ENCODE measurements around the gene ANKRD17. TPM values are rescaled to one million over a fixed set of nuclear protein-coding genes. Genes with fewer than 3 reads are reported as not detected.

The ANKRD17 gene
- total and polyA plus RNA-seq, 9 of the 15 experiments (the other 6 are each of a cell fraction or from before 2014, with no cell fraction given), result 25.5 to 86.9 (median 52.2) TPM

DNA sequence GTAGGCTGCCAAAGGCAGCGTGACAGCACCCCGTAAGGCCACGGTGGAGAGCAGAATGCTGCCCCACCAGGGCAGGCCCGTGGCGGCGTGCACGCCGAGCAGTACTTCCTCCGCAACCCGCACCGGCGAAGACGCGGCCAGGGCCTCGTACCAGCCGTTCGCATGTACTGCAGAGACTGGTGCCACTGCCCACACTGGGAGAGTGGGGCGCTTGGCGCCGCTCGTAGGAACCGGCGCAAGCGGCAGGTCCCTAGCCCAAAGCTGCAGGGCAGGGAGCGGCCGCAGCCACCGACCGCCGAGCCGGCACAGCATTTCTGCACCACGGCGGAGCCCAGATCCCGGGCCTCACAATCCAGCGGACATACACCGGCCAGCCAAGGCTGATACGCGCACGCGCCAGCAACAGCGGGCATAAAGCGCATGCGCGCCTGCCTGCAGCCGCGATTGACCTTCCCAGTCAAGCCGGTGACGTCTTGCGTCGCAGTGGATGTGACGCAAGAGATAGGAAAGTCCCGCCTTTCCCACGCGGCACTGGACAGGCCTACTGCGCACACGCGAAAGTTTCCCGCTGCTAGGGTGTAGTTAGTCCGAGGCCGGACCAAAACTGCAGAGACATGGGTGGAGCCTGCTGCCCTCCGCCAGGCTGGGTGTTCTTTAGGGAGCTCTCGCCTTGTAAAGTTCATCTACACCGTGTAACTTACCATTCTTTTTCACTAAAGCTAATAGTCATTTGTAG lies 189.1 kb downstream of the ANKRD17 start, which contains the start of gene COX18 (continued):
- peak; percentile 87; the same call in 1 of the 2 replicates for TF ChIP-seq ZBTB1 (CRISPR knock-in tag; IDR thresholded peaks at IDR 0.05; ENCODE audit: borderline replicate concordance, low read depth)
- TF ChIP-seq MTA3 (IDR thresholded peaks at IDR 0.05; ENCODE audit: borderline replicate concordance), result peak; percentile 74; the same call in 1 of the 2 replicates
- TF ChIP-seq ZNF217 (CRISPR knock-in tag; IDR thresholded peaks at IDR 0.05), result no peak
- TF ChIP-seq POLR2AphosphoS2 (IDR thresholded peaks at IDR 0.05; ENCODE audit: low read length), result peak; percentile 92
- TF ChIP-seq ZFPM2 (CRISPR knock-in tag; IDR thresholded peaks at IDR 0.05), result 0 out of 2 replicates have a peak, but pooled peaks have one; percentile 35
- 0 out of 2 replicates have a peak, but pooled peaks have one; percentile 64 for TF ChIP-seq ZSCAN29 (IDR thresholded peaks at IDR 0.05)
- peak; percentile 47; the same call in 1 of the 2 replicates for TF ChIP-seq EP300 (IDR thresholded peaks at IDR 0.05; ENCODE audit: low read length)
- peak; percentile 98 for TF ChIP-seq CEBPG (CRISPR knock-in tag; IDR thresholded peaks at IDR 0.05)
- peak; percentile 92 to 97 for TF ChIP-seq CEBPG (tag; conservative IDR thresholded peaks at IDR 0.05 in 1 of 2, IDR thresholded peaks at IDR 0.05 in 1 of 2)
- TF ChIP-seq, protein P1, sequence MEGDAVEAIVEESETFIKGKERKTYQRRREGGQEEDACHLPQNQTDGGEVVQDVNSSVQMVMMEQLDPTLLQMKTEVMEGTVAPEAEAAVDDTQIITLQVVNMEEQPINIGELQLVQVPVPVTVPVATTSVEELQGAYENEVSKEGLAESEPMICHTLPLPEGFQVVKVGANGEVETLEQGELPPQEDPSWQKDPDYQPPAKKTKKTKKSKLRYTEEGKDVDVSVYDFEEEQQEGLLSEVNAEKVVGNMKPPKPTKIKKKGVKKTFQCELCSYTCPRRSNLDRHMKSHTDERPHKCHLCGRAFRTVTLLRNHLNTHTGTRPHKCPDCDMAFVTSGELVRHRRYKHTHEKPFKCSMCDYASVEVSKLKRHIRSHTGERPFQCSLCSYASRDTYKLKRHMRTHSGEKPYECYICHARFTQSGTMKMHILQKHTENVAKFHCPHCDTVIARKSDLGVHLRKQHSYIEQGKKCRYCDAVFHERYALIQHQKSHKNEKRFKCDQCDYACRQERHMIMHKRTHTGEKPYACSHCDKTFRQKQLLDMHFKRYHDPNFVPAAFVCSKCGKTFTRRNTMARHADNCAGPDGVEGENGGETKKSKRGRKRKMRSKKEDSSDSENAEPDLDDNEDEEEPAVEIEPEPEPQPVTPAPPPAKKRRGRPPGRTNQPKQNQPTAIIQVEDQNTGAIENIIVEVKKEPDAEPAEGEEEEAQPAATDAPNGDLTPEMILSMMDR (IDR thresholded peaks at IDR 0.05 in 2 of 3, conservative IDR thresholded peaks at IDR 0.05 in 1 of 3; ENCODE audit: insufficient read depth in 2 of 3, low read depth in 1 of 3, low read length in 3 of 3), result peak in 1 of 3 experiments; percentile 13; a peak in 1 of 6 replicates
- TF ChIP-seq KAT8 (IDR thresholded peaks at IDR 0.05; ENCODE audit: low read depth), result no peak
- TF ChIP-seq ZFP36 (IDR thresholded peaks at IDR 0.05; ENCODE audit: low read depth, low read length, partially characterized antibody), result peak; percentile 34
- peak; percentile 95 for TF ChIP-seq MYC (IDR thresholded peaks at IDR 0.05; ENCODE audit: low read depth, low read length)
- TF ChIP-seq MYC (CRISPR knock-in tag; IDR thresholded peaks at IDR 0.05; ENCODE audit: borderline replicate concordance, low read depth), result 0 out of 2 replicates have a peak, but pooled peaks have one; percentile 68
- peak; percentile 97 for TF ChIP-seq KAT7 (CRISPR knock-in tag; IDR thresholded peaks at IDR 0.05; ENCODE audit: borderline replicate concordance)
- TF ChIP-seq RBM34 (IDR thresholded peaks at IDR 0.05; ENCODE audit: borderline replicate concordance, insufficient read depth, low read length), result no peak
- TF ChIP-seq YY1 (IDR thresholded peaks at IDR 0.05; ENCODE audit: borderline replicate concordance in 1 of 3, control insufficient read depth in 1 of 3, extremely low read depth in 1 of 3, insufficient read depth in 3 of 3, insufficient read length in 1 of 3, insufficient replicate concordance in 2 of 3, low read depth in 1 of 3, low read length in 2 of 3), result peak in 2 of 3 experiments; percentile 72 to 78
- TF ChIP-seq DPF2 (IDR thresholded peaks at IDR 0.05), result no peak; the same call in 1 of the 2 replicates
- TF ChIP-seq, protein P2, sequence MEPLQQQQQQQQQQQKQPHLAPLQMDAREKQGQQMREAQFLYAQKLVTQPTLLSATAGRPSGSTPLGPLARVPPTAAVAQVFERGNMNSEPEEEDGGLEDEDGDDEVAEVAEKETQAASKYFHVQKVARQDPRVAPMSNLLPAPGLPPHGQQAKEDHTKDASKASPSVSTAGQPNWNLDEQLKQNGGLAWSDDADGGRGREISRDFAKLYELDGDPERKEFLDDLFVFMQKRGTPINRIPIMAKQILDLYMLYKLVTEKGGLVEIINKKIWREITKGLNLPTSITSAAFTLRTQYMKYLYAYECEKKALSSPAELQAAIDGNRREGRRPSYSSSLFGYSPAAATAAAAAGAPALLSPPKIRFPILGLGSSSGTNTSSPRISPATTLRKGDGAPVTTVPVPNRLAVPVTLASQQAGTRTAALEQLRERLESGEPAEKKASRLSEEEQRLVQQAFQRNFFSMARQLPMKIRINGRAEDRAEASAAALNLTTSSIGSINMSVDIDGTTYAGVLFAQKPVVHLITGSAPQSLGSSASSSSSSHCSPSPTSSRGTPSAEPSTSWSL (CRISPR knock-in tag; IDR thresholded peaks at IDR 0.05; ENCODE audit: borderline replicate concordance), result no peak
- peak; percentile 86 for TF ChIP-seq RNF2 (IDR thresholded peaks at IDR 0.05)
- no peak for TF ChIP-seq BRCA1 (IDR thresholded peaks at IDR 0.05)
- TF ChIP-seq BRCA1 (CRISPR knock-in tag; IDR thresholded peaks at IDR 0.05), result no peak
